K562 (cell line): ENCODE results near the gene AQP2.

Experiments
- PTTG1 ChIP-seq: fragments of 450-650 bp; IDR thresholded peaks from 2 replicates; pipeline ENCODE4 v1.6.1; 2016; ENCODE audit warnings: low read depth, mild to moderate bottlenecking, missing genetic modification characterization, missing compliant biosample characterization
- RBM14 ChIP-seq: fragments of 200-400 bp; formaldehyde crosslinking; IDR thresholded peaks from 2 replicates; pipeline ENCODE4 v1.6.1; 2018; ENCODE audit warnings: low read depth, mild to moderate bottlenecking, low read length, moderate library complexity, borderline replicate concordance; ENCODE audit not compliant: insufficient read depth
- YY1 ChIP-seq, 3 experiments: IDR thresholded peaks; 2 replicates each; pipeline ENCODE4 v1.6.1; 2011; ENCODE audit warnings: low read length in 2 of 3, mild to moderate bottlenecking in 2 of 3, moderate library complexity in 2 of 3, borderline replicate concordance in 1 of 3, control low read depth in 1 of 3, low read depth in 1 of 3; ENCODE audit not compliant: insufficient read depth in 3 of 3, insufficient replicate concordance in 2 of 3, control insufficient read depth in 1 of 3, insufficient read length in 1 of 3; ENCODE audit errors: extremely low read depth in 1 of 3
- ZBTB33 ChIP-seq: sonication (generic); formaldehyde crosslinking; IDR thresholded peaks from 2 replicates; pipeline ENCODE4 v1.8.1; 2023; ENCODE audit warnings: mild to moderate bottlenecking, missing genetic modification reagents
- ZFP91 ChIP-seq: sonication (generic); formaldehyde crosslinking; IDR thresholded peaks from 2 replicates; pipeline ENCODE4 v1.8.0; 2022; ENCODE audit warnings: mild to moderate bottlenecking, missing genetic modification reagents
- ZKSCAN1 ChIP-seq: fragments of 150-350 bp; IDR thresholded peaks from 2 replicates; pipeline ENCODE4 v1.6.1; 2016; ENCODE audit warnings: low read depth, low read length

GRCh38 chr12:49953151-49953550 is 2.6 kb downstream of the AQP2 start:
- TF ChIP-seq ZBTB33 (CRISPR knock-in tag) (no peak), ZKSCAN1 (no peak), ZFP91 (no peak), RBM14 (no peak), PTTG1 (no peak), YY1 (IDR thresholded peaks at IDR 0.05; ENCODE audit: borderline replicate concordance in 1 of 3, control insufficient read depth in 1 of 3, extremely low read depth in 1 of 3, insufficient read depth in 3 of 3, insufficient read length in 1 of 3, insufficient replicate concordance in 2 of 3, low read depth in 1 of 3, low read length in 2 of 3) (no peak)
